Neural cell (in vitro differentiated cells): ENCODE data around the gene HOXA1. TPM values are rescaled to one million over a fixed set of nuclear protein-coding genes. Genes with fewer than 3 reads are reported as not detected.

Experiments used
- H2AFZ ChIP-seq: fragments of 200-600, 300-800 bp; sonication (generic), shearing (Covaris generic); 2 replicates; pipeline ENCODE4 v1.6.0; 2014; ENCODE audit warnings: low read depth, mild to moderate bottlenecking, antibody characterized with exemption, low read length, moderate library complexity
- H3F3A ChIP-seq: fragments of 200-600 bp; shearing (Covaris generic); 2 replicates; pipeline ENCODE4 v1.6.1; 2016; ENCODE audit warnings: mild to moderate bottlenecking, moderate library complexity, mixed read lengths, antibody characterized with exemption, low read length; ENCODE audit not compliant: insufficient read depth, poor library complexity, severe bottlenecking
- H3K27ac ChIP-seq: fragments of 200-600, 300-800 bp; sonication (generic), shearing (Covaris generic); 2 replicates; pipeline ENCODE4 v1.5.1; 2014; ENCODE audit warnings: mild to moderate bottlenecking, low read length, moderate library complexity
- H3K27me3 ChIP-seq: fragments of 300-800, 200-600 bp; sonication (generic), shearing (Covaris generic); 2 replicates; pipeline ENCODE4 v1.6.0; 2014; ENCODE audit warnings: mild to moderate bottlenecking, low read depth, low read length, moderate library complexity; ENCODE audit not compliant: insufficient read depth
- H3K36me3 ChIP-seq: fragments of 300-800, 200-600 bp; sonication (generic), shearing (Covaris generic); 2 replicates; pipeline ENCODE4 v1.5.1; 2014; ENCODE audit warnings: mild to moderate bottlenecking, antibody characterized with exemption, low read length, moderate library complexity; ENCODE audit not compliant: insufficient read depth
- H3K4me2 ChIP-seq: fragments of 300-800, 200-600 bp; sonication (generic), shearing (Covaris generic); 2 replicates; pipeline ENCODE4 v1.6.0; 2014; ENCODE audit warnings: mild to moderate bottlenecking, low read length
- H3K4me3 ChIP-seq: fragments of 300-800, 200-600 bp; sonication (generic), shearing (Covaris generic); 2 replicates; pipeline ENCODE4 v1.5.1; 2014; ENCODE audit warnings: mild to moderate bottlenecking, low read length, moderate library complexity
- H3K79me2 ChIP-seq: fragments of 200-600 bp; shearing (Covaris generic); replicated peaks from 2 replicates; pipeline ENCODE4 v1.6.0; 2014; ENCODE audit warnings: mild to moderate bottlenecking, low read length, moderate library complexity; ENCODE audit not compliant: insufficient read depth
- H3K9ac ChIP-seq: fragments of 300-800, 200-600 bp; sonication (generic), shearing (Covaris generic); 2 replicates; pipeline ENCODE4 v1.6.1; 2016; ENCODE audit warnings: mild to moderate bottlenecking, low read length, mixed read lengths
- H3K9me2 ChIP-seq: fragments of 200-600 bp; shearing (Covaris generic); 2 replicates; pipeline ENCODE4 v1.6.1; 2016; ENCODE audit warnings: mild to moderate bottlenecking, low read length, mixed read lengths; ENCODE audit not compliant: insufficient read depth
- H3K9me3 ChIP-seq: fragments of 200-600, 300-800 bp; sonication (generic), shearing (Covaris generic); 2 replicates; pipeline ENCODE4 v1.6.1; 2016; ENCODE audit warnings: mild to moderate bottlenecking, mixed run types, low read length, moderate library complexity, mixed read lengths
- H4K20me1 ChIP-seq: fragments of 200-600 bp; shearing (Covaris generic); 2 replicates; pipeline ENCODE4 v1.6.1; 2016; ENCODE audit warnings: mild to moderate bottlenecking, mixed run types; ENCODE audit not compliant: insufficient read depth
- CTCF ChIP-seq: fragments of 450-650 bp; IDR thresholded peaks from 2 replicates; pipeline ENCODE4 v1.5.1; 2014; ENCODE audit warnings: antibody characterized with exemption, mild to moderate bottlenecking, moderate library complexity; ENCODE audit not compliant: poor library complexity, severe bottlenecking
- EP300 ChIP-seq: fragments of 450-650 bp; conservative IDR thresholded peaks from 2 replicates; pipeline ENCODE4 v1.6.1; 2014; ENCODE audit warnings: antibody characterized with exemption, mild to moderate bottlenecking, moderate library complexity; ENCODE audit not compliant: poor library complexity, severe bottlenecking
- EZH2 ChIP-seq: fragments of 200-600, 300-800 bp; shearing (Covaris generic), sonication (generic); IDR thresholded peaks from 2 replicates; pipeline ENCODE4 v1.6.1; 2014; ENCODE audit warnings: antibody characterized with exemption, low read length, borderline replicate concordance, mild to moderate bottlenecking; ENCODE audit not compliant: insufficient read depth, poor library complexity, severe bottlenecking
- MXI1 ChIP-seq: fragments of 450-650 bp; conservative IDR thresholded peaks from 2 replicates; pipeline ENCODE4 v1.6.1; 2014; ENCODE audit warnings: antibody characterized with exemption, mild to moderate bottlenecking; ENCODE audit not compliant: poor library complexity, severe bottlenecking
- POLR2AphosphoS5 ChIP-seq: IDR thresholded peaks from 2 replicates; pipeline ENCODE4 v1.6.1; 2012
- RAD21 ChIP-seq: fragments of 450-650 bp; conservative IDR thresholded peaks from 2 replicates; pipeline ENCODE4 v1.6.1; 2014; ENCODE audit warnings: antibody characterized with exemption, mild to moderate bottlenecking, moderate library complexity
- REST ChIP-seq: IDR thresholded peaks from 2 replicates; pipeline ENCODE4 v1.6.1; 2012; ENCODE audit warnings: borderline replicate concordance
- SMC3 ChIP-seq: fragments of 450-650 bp; conservative IDR thresholded peaks from 2 replicates; pipeline ENCODE4 v1.6.1; 2014; ENCODE audit warnings: antibody characterized with exemption, mild to moderate bottlenecking, moderate library complexity; ENCODE audit not compliant: poor library complexity
- TAF1 ChIP-seq: IDR thresholded peaks from 2 replicates; pipeline ENCODE4 v1.6.1; 2012; ENCODE audit warnings: low read depth
- polyA plus RNA-seq: library from polyadenylated mRNA; depleted of rRNA; stranded (reverse); fragments of >200 nt; gene quantifications from 2 replicates; pipeline ENCODE4 v1.2.3, GENCODE V29; 2014

HOXA1 gene
- polyA plus RNA-seq, 1 donor from 2014 or later = not detected

- H3K9me3 ChIP-seq = peaks cover 2% of the 10 kb centered on the region
- H3K36me3 ChIP-seq = no peaks in the 10 kb centered on the region
- H2AFZ ChIP-seq = no peak overlapping the region
- H3F3A ChIP-seq = no peaks in the 10 kb centered on the region
- peaks cover 4% of the 10 kb centered on the region for H3K27me3 ChIP-seq
- TF ChIP-seq EP300 (no peak), TAF1 (no peak), SMC3 (no peak), RAD21 (no peak), POLR2AphosphoS5 (no peak), EZH2 (no peak), CTCF (no peak), REST (no peak), MXI1 (no peak)
- H4K20me1 ChIP-seq = no peaks in the 10 kb centered on the region
- H3K9ac ChIP-seq = no peak overlapping the region
- no peaks in the 10 kb centered on the region for H3K79me2 ChIP-seq
- no peak overlapping the region for H3K27ac ChIP-seq
- H3K4me2 ChIP-seq = no peak overlapping the region
- H3K4me3 ChIP-seq = no peak overlapping the region
- H3K9me2 ChIP-seq = no peaks in the 10 kb centered on the region
These were observed 16.4 kb downstream of the HOXA1 start for GRCh38 chr7:27079234-27079975.

- H2AFZ ChIP-seq = no peak overlapping the region
- no peaks in the 10 kb centered on the region for H4K20me1 ChIP-seq
- no peaks in the 10 kb centered on the region for H3F3A ChIP-seq
- H3K9ac ChIP-seq = no peak overlapping the region
- H3K9me3 ChIP-seq = peaks cover 2% of the 10 kb centered on the region
- TF ChIP-seq REST (no peak), CTCF (no peak), MXI1 (no peak), SMC3 (no peak), RAD21 (no peak), EP300 (no peak), TAF1 (no peak), POLR2AphosphoS5 (no peak), EZH2 (no peak)
- no peak overlapping the region for H3K27ac ChIP-seq
- H3K4me2 ChIP-seq = no peak overlapping the region
- no peaks in the 10 kb centered on the region for H3K36me3 ChIP-seq
- H3K9me2 ChIP-seq = no peaks in the 10 kb centered on the region
- peaks cover 3% of the 10 kb centered on the region for H3K27me3 ChIP-seq
- H3K79me2 ChIP-seq = no peaks in the 10 kb centered on the region
- no peak overlapping the region for H3K4me3 ChIP-seq
These were observed 17.1 kb downstream of the HOXA1 start for GRCh38 chr7:27078616-27079233.
